ENCODE results near the gene SUSD3. TPM values are rescaled to one million over a fixed set of nuclear protein-coding genes. Genes with fewer than 3 reads are reported as not detected.

Gene SUSD3
- total RNA-seq, 1 donor from 2014 or later: 1.2 TPM

GRCh38 chr9:93061260-93061751, 2.8 kb downstream of the SUSD3 start:
- Mint-ChIP-seq H3K27me3 (ENCODE audit: unreplicated experiment) (peaks cover 14% of the 10 kb centered on the region), H3K27ac (ENCODE audit: unreplicated experiment) (no peak overlapping the region), H3K4me3 (ENCODE audit: unreplicated experiment) (no peak overlapping the region), H3K9me3 (ENCODE audit: unreplicated experiment) (no peaks in the 10 kb centered on the region), H3K4me1 (ENCODE audit: unreplicated experiment) (no peaks in the 10 kb centered on the region), H3K36me3 (ENCODE audit: low read depth, unreplicated experiment) (no peaks in the 10 kb centered on the region)
- no peak for DNase-seq (ENCODE audit: low spot score)
- TF ChIP-seq CTCF (IDR thresholded peaks at IDR 0.05; ENCODE audit: unreplicated experiment): no peak

DNA sequence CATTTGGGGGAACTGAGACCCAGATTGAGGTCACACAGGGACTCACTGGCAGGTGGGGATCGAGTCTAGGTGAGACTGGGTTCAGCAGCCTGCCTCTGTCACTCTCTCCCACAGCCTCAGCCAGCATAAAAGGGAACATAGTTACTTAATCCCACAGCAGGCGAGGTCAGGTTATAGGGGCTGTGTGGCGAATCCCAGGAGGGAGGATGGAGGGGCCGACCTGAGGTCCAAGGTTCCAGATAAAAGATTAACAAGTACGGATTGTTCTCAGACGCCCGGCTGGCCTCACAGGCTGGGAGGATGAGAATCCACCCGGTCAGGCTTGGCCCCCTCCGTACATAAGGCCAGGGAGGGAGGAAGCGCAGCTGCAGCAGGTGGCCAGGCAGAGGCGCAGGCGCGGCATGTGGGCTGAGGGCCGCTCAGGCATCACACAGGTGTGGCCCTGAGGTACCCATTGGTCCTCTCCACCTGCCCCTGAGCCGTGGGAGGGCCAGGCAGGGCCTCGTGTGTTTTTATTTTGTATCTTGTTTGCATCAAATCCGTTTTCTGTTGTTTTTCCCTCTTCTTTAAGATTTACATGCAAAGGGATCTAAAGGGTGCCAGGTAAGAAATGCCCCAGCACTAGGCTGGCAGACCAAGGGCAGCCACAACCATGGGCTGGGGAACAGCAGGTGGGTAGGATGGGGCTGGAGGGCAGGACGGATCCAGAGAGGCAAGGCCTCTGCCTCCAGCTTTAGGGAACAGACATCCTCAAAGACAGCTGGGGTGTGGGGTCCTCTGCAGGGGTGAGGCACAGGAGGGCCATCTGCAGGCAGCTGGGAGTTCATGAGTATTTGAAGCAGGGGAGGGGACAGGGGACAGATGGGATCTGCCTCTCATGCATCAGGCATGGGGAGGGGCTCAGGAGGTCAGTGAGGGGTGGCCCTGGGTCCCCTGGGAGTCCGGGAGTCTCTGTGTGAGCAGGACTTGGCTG, 3.6 kb downstream of the SUSD3 start:
- Mint-ChIP-seq H3K27me3 (ENCODE audit: unreplicated experiment) (peaks cover 14% of the 10 kb centered on the region), H3K4me3 (ENCODE audit: unreplicated experiment) (no peak overlapping the region), H3K27ac (ENCODE audit: unreplicated experiment) (no peak overlapping the region), H3K4me1 (ENCODE audit: unreplicated experiment) (no peaks in the 10 kb centered on the region), H3K9me3 (ENCODE audit: unreplicated experiment) (no peaks in the 10 kb centered on the region), H3K36me3 (ENCODE audit: low read depth, unreplicated experiment) (no peaks in the 10 kb centered on the region)
- no peak for TF ChIP-seq CTCF (IDR thresholded peaks at IDR 0.05; ENCODE audit: unreplicated experiment)
- no peak for DNase-seq (ENCODE audit: low spot score)

DNA sequence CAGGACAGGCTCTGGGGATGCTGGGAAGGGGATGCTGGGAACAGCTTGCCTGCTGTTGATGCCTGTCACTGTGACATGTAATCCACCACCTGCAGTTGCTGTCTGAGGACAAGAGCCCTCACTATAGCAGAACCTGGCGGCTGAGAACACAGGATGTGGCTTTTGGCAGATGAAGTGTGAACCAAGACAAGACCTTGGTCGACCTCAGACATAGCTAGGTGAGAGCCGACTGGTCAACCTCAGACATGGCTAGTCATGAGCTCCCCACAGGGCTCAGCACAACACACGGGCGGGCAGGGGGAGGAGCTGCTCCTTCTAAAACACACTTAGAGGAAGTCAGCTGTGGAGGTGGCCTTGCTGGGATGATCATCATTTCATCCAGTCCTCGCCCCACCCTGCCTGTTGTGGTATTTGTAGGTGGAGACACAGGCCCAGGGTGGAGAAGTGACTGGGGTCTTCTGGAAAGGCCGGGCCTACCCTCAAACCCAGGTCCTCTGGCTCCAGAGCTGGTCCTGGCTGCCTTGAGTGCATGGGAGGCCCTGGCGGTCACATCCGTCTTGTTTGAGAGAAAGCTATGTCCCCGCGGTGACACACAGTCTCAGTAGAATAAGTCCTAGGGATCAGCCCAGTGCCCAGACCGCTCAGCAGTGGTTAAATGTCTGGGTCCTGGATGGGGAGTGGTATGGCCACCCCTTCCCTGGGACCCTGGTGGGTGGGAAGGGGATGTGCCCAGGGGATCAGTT, 6.1 kb downstream of the SUSD3 start:
- TF ChIP-seq CTCF (IDR thresholded peaks at IDR 0.05; ENCODE audit: unreplicated experiment): no peak
- no peaks in the 10 kb centered on the region for H3K36me3 Mint-ChIP-seq (ENCODE audit: low read depth, unreplicated experiment)
- no peak overlapping the region for H3K4me3 Mint-ChIP-seq (ENCODE audit: unreplicated experiment)
- DNase-seq (ENCODE audit: low spot score): no peak
- no peaks in the 10 kb centered on the region for H3K9me3 Mint-ChIP-seq (ENCODE audit: unreplicated experiment)
- no peak overlapping the region for H3K27ac Mint-ChIP-seq (ENCODE audit: unreplicated experiment)
- H3K4me1 Mint-ChIP-seq (ENCODE audit: unreplicated experiment): no peaks in the 10 kb centered on the region
- H3K27me3 Mint-ChIP-seq (ENCODE audit: unreplicated experiment): peaks cover 13% of the 10 kb centered on the region

GRCh38 chr9:93065135-93065720, 6.7 kb downstream of the SUSD3 start:
- Mint-ChIP-seq H3K9me3 (ENCODE audit: unreplicated experiment) (no peaks in the 10 kb centered on the region), H3K27me3 (ENCODE audit: unreplicated experiment) (peaks cover 8% of the 10 kb centered on the region), H3K36me3 (ENCODE audit: low read depth, unreplicated experiment) (no peaks in the 10 kb centered on the region), H3K4me1 (ENCODE audit: unreplicated experiment) (no peaks in the 10 kb centered on the region), H3K27ac (ENCODE audit: unreplicated experiment) (no peak overlapping the region), H3K4me3 (ENCODE audit: unreplicated experiment) (no peak overlapping the region)
- TF ChIP-seq CTCF (IDR thresholded peaks at IDR 0.05; ENCODE audit: unreplicated experiment): no peak
- DNase-seq (ENCODE audit: low spot score): no peak
